GM19463 (cell line): Measurements from ENCODE around the gene COIL.

Experiments used
- ATAC-seq: cut with Tn5 transposase; IDR thresholded peaks from one replicate; pipeline ENCODE4 v1.9.1; 2021; ENCODE audit warnings: mild to moderate bottlenecking, moderate library complexity; ENCODE audit not compliant: unreplicated experiment

COIL gene

DNA sequence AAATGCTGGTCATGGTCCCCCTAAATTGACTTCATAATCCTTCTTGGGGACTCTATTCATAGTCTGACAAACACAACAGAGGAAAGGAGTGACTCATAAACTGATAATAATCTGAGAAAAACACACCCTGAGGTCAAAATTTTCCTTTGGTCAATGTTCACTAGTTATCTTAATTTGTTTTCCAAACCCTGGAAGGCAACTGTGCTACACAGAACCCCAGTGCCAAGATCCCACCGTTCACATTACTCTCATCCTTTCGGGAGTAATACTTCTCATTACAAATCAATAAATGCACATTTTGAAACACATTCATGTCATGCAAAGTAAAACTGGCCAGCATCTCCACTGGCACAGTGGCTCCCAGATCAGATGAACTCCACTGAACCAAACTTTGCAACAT is 23.2 kb downstream of the COIL start:
- no peak for ATAC-seq

DNA sequence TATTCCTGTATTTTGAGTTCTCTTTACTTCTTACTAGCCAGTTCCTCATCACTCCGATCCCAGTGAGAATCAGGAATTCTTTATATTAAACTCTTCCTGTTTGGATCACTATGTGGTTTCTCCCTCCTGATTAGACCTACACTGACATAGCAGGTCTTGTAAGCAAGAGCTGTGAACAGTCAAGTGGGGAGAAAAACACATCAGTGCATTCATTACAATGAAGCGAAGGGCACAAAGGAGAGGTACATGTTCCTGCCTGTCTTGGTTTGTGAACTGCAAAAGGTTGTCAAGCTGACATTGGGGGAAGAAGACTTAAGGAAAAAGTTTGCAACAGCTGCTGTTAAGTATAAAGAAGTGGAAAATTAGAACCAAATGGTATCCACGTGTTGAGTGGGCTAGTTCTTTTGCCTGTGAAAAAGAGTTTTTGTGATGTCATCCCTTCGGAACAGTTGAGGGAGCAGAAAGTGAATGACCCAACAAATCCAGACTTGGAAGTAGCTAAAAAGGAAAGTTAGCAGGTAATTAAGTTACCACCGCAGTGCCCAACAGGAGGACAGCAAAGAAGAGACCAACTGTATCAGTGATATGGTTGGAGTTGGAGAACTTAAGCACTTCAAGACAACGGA is 24.0 kb downstream of the COIL start:
- no peak for ATAC-seq

DNA sequence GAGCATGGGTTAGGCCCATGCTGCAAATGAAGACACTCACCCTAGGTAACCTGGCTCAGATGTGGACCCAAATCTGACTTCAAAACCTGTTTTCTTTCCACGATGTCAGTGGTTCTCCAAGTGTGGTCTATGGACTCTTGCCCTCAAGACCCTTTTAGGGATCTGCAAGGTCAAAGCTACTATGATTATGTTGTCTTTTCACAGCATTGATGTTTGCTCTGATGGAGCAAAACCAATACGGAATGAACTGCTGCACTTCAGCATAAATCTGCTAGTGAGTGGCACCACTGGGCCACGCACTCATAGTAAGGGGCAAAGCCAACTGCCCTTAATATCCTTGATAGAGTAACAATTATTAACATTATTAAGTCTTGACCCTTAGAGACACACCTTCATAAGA is 25.4 kb downstream of the COIL start:
- no peak for ATAC-seq

DNA sequence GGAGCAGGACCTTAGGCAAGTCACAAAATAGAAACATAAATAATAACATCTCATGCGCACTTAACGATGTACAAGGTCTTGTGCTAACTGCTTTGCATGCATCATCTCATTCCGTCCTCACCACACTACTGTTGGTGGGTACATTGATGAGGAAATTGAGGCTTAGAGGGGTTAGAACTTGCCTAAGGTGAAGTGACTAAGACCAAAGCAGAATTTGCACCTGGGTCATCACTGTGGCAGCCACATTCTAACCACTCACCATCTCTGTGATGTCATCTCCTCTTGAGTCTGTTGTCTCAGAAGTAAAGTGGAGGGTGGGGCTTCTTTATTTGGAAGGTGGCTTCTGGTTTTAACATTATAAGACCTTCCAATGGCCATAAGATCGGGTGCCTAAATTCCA is 26.6 kb downstream of the COIL start:
- ATAC-seq, result no peak

DNA sequence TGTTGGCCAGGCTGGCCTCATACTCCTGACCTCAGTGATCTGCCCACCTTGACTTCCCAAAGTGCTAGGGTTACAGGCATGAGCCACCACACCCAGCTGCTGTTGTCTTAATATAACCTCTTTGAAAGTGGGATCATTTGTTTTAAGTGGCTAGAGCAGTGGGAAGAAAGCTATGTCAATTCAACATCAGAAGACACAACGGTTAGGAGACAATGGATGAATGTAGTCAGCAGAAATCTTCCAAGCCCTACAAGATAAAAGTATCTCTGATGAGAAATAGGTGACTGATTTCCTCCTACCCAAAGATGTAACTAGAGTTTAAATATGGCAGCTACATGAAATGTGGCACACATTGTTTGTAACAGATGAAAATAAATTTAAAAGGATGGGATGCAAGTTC is 27.0 kb downstream of the COIL start:
- ATAC-seq, result no peak

DNA sequence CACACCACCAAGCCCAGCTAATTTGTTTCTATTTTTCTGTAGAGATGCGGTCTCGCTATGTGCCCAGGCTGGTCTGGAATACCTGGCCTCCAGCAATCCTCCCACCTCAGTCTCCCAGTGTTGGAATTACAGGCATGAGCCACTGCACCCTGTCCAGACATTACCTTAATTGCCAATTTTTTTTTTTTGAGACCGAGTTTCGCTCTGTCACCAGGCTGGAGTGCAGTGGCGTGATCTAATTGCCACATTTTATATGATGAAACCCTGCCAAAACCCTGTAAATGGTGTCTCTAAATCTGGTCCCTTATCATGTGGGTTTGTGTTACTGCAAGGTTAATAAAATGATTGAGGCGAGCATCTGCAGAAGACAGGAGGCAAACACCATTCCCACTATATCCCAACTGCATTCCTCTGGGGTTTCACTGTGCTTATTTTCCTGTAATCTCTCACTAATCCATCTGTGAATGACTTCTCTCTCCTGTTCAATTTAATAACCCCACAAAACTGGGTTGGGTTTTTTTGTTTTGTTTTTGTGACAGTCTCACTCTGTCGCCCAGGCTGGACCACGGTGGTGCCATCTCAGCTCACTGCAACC is 27.6 kb downstream of the COIL start:
- ATAC-seq, result no peak

DNA sequence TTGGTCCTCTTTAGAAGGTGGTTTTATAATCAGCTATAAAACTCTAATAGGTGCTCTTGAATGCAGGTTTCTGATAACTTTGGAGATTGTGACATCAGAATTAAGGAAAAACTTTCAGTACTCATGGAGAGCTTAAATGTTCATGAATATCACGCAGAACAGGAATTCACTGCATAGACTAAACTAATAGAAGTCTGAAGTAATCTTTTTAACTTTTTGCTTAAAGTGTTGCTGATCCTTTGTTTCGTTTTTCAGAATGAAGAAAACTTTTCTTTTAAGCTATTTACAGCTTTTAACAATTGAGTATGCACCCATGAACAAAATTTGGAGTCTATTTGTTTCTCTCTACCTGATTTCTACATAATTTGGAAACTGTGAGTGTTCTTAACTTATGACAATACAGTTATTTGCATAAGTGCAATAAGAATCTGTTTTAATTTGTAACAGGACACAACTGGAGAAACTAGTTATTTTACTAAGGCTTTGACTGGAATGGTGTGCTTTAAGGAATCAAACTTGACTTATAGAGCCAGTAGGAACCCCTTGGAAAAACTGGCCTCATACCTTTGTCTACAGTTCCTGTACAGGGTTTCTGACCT is 30.0 kb downstream of the COIL start:
- ATAC-seq, result no peak

DNA sequence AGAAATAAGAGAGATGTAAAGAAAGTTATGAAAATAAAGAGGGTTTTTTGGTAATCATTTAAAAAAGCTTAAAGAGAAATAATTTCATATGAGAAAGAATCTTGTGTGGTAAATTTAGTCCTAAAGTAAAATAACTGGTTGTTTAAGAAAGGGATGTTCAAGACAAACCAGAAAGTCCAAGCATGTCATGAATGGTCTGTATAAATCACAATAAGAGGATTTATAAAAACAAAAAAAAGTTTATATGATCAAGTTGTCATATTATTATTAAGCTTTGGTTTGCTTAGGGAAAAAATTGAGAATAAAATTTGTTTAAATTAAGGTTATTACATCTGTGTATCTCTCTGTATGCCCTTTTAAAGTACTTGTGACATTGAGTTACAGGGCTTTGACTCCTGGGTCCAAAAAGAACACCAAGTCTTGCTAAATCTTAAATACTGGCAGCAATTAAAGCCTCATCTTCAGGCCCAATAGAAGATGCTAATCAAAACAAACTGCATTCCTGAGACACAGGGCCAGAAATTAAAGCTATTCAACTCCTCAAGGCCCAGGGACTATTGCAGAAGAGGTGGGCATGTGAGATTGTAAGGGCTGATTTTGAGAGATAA is 31.4 kb downstream of the COIL start:
- ATAC-seq, result no peak

DNA sequence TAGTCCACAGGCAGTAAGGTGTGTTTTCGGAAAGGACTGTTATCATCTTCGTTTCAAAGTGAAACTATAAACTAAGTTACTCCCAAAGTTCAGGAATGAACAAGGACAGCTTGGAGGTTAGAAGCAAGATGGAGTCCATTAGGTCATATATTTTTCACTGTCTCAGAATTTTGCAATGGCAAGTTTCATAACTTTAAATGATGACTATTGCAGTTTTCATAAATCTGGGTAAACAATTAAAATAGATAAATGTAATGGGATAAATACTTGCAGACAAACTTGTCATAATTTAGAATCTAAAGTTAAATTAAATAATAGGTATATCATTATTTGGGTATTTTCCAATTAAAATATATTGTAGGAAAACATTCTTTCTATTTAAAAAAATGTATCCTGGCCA is 32.3 kb downstream of the COIL start:
- ATAC-seq, result no peak

DNA sequence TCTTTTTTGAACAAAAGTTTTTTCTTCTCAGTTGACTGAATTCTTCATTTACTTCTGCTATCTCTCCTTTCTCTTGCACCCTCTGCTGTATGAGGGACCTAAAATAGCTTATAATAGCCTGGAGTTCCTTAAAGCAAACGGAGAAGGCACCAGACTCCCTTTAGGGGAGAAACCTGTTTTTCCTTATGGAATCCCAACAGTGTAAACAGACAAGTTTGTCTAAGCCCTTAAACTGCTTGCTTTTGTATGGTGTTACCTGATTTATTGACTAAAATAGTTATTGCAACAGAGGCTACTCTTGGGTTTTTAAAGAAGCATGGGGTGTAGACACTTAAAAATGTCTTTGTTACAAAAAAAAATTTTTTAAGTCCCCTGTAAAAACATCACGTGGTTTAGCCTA is 34.1 kb downstream of the COIL start:
- ATAC-seq, result no peak

DNA sequence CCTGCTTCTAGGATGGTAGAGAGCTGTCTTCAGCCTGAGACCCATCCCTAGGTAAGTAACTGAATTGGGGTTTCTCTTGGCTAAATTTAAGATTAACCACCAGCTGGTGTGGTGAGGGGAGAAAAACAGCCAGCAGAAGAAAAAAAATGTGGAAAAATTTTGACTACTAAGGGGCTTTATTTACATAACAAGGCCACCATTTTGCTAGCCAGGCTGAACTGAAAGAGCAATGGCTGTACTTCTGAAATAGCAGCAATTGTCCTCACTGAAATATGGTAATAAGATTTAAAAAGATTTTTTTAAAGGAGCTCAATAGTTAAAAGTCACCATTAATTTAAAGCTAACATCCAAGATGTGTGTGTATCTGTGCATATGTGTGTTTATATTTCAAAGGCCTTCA is 34.6 kb downstream of the COIL start:
- no peak for ATAC-seq

DNA sequence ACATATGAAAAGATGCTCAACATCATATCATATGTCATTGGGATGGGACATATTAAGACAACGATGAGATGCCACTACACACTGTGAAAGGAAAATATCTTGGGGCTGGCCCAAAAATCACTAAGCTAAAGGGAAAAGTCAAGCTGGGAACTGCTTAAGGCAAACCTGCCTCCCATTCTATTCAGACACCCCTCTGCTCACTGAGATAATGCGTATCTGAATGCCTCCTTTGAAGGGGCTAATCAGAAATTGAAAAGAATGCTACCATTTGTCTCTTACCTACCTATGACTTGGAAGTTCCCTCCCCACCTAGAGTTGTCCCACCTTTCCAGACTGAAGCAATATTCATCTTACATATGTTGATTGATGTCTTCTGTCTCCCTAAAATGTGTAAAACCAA is 35.8 kb downstream of the COIL start:
- no peak for ATAC-seq

DNA sequence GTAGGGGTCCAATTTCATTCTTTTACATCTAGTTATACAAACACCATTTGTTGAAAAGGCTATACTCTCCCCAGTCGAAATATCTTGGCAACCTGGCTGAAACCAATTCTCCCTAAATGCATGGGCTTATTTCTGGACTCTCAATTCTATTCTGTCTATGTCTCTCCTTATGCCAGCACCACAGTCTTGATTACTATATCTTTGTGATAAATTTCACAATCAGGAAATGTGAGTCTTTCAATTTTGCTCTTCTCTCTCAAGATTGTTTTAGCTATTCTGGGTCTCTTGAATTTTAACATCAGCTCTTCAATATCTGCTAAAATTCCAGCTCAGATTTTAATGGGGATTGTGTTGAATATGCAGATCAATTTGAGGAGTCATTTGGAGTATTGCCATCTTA is 41.1 kb downstream of the COIL start:
- ATAC-seq, result no peak

DNA sequence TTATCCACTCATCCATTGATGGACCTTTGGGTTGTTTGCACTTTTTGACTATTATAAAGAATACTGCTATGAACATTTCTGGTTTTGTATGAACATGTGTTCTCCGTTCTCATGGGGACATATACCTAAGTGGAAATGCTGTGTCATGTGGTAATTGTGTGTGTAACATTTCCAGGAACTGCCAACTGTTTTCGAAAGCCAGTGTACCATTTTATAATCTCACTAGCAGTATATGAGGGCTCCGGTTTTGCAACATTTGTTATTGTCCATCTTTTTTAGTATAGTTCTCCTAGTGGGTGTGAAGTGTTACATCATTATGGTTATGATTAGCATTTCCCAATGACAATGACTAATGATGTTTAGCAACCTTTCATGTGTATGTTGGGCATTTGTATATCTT is 41.9 kb downstream of the COIL start:
- ATAC-seq, result no peak

DNA sequence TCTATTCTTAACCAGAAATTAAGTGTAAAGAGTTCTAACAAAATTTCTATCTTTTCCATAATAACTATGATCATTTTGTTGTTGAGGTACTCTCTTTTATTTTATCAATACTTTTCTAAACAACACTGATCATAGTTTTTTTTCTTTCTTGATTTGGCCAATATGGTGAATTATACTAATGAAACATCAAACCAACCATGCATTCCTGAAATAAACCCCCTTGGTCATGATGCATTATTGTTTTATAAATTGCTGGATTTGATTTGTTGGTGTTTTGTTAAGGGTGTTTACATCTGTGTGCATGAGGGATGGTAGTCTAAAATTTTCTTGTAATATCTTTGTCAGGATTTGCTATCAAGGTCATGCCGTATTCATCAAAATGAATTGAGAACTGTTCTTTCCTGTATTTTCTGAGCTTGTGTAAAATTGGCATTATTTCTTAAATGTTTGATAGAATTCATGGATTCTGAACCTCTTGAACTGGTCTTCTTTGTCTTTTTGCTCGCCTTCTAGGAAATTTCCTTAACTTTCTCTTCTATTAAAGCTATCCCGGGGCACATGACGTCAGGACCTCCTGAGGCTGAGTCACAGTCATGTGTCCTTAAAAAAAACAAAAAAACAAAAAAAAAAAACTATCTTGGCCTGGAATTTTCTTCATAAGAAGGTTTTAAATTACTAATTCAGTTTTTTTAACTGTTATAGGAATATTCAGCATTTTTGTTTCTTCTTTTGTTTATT is 43.1 kb downstream of the COIL start:
- no peak for ATAC-seq

DNA sequence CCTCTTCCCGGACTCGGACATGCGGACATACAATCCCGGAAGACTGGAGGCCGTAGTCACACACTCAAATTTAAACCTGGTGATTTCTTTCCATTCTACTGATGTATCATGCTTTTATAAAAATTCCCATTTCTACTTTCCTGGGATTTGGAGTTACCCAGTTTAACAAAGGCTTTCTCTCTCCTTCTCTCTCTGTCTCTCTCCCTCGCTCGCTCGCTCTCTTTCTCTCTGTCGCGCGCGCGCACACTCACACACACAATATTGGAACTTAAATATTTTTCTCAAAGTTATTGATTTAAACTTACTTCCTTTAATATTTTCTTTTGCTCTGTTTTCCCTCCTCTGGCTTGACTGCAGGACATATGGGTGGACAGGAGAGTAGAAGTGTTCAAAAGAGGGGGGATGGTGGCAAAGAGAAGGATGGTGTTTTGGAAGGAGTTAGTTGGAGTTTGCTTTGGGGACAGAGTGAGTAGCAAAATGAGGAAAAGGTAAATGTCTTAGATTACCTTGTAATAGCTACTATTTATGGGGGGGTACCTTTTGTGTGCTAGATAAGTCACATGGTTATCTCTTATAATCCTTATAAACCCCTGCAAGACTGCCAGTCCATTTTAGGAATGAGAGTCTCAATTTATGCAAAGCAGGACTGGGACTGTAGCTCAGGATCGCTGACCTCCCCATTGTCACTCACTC is 46.1 kb downstream of the COIL start:
- ATAC-seq, result no peak

DNA sequence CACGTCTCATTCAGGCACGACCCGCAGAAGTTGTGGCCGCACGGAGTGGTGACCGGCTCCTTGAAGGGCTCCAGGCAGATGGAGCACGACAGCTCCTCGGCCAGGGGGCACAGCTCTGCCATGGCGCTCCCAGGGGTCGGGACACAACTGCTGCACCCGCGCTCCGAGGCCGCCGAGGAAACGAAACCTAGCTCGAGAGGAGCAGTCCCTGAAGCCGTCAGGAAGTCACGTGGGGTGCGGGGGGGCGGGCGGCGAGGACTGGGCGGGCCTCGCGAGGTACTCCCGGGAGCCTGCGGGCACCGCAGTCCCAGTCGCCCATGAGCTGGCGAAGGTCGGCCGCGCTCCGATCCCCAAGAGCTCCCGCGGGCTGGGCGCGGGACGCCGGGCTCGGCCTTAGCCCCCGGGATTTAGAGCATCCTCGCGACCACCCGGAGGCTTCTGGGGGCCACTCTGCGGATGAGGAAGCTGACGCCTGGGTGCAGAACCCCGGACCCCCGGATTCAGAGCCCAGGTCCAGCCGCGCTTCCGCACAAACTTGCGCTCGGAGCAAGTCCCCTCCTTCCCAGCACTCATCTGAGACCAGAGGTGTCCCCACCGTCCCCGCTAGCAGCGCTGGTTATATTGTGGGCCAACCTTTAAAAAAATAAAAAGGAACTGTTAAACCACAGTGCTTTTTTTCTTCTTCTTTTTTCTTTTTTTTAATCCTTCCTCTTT is 46.8 kb downstream of the COIL start, which contains the start of gene TRIM25:
Gene TRIM25, minus strand, starts transcription at position 183 of the 714 bp plus-strand sequence. Its CDS starts 61 bp downstream, at position 122.
- peak; percentile 76 for ATAC-seq

DNA sequence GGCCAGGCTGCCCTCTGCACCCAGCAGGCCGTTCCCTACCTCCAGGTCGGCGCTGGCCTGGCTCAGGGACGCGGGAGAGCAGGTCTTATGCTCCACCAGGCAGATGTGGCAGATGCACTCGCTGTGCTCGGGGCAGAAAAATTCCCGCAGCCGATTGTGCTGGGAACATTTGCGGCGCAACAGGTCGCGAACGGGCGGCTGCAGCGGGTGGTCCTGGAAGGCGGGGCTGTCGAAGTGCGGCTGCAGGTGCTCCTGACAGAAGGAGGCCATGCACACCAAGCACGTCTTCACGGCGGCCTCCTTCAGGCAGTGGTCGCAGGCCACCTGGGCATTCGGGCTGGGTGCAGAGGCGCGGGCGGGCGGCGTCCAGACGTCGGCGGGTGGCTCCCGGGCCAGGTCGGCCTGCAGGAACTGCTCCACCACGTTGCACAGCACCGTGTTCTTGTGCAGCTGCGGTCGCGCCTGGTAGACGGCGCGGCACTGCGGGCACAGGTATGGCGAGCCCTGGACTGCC is 47.4 kb downstream of the COIL start:
- ATAC-seq, result peak; percentile 40

DNA sequence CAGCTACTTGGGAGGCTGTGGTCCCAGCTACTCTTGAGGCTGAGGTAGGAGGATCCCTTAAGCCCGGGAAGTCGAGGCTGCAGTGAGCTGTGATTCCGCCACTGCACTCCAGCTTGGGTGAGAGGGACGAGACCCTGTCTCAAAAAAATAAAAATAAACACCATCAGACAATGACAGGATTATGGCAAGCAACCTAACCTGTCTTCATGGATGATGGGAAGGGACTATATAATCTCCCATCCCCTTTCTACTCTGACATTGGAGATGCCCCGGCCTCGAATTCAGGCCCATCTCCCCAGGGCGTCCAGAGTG is 47.9 kb downstream of the COIL start:
- no peak for ATAC-seq
